NCI-H187 (cell line): ENCODE measurements around the gene PPDPF.
"Not testable (repeated sequence)": the region's sequence is repeated elsewhere in the genome, so short reads cannot be mapped to it uniquely, and the experiment has no call there.

ENCODE experiments used
- DNase-seq, 2 experiments: peaks; one replicate each; lab custom pipeline; 2025; lab: John Stamatoyannopoulos, UW

Gene PPDPF

DNA sequence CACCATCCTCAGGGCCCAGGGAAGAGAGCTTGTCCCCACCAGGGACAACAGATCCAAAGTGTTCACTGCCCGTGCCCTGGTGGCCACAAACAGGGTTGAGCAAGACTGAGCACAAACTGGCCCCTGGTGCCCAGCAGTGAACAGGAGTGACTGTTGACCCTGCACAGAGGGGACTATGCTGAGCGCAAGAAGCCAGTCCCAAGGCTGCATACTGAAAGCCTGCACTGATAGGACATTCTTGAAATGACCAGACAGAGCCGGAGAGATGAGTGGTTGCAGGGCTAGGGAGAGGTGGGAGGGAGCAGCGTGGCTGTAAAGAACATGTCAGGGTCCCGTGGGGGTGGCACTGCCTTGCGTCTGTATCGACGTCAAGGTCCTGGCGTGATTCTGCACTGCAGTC, 30.5 kb downstream of the PPDPF start:
- DNase-seq: no peak

GRCh38 chr20:63552481-63553249, 32.1 kb downstream of the PPDPF start:
- no peak for DNase-seq

DNA sequence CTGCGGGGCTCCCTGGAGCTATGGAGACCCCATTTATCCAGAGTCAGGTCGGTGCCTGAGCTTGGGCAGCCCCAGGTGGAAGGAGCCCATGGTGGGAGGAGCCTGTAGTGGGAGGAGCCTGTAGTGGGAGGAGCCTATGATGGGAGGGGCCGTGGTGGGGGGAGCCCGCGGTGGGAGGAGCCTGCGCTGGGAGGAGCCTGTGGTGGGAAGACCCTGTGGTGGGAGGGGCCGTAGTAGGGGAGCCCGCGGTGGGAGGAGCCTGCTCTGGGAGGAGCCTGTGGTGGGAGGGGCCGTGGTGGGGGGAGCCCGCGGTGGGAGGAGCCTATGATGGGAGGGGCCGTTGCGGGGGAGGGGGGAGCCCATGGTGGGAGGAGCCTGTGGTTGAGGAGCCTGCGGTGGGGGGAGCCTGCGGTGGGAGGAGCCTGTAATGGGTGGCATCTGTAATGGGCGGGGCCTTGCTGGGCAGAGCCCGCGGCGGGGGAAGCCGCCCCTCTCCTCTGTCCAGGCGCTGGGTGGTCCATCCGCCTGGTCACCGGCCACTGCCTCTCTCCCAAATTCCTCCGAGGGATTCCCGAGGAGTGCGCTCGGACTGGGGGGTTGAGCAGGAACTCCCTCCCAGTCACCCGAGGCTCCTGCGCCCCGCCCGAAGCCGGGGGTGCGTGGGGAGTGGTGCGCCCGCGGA, 32.8 kb downstream of the PPDPF start:
- peak; percentile 55 to 75 for DNase-seq

DNA sequence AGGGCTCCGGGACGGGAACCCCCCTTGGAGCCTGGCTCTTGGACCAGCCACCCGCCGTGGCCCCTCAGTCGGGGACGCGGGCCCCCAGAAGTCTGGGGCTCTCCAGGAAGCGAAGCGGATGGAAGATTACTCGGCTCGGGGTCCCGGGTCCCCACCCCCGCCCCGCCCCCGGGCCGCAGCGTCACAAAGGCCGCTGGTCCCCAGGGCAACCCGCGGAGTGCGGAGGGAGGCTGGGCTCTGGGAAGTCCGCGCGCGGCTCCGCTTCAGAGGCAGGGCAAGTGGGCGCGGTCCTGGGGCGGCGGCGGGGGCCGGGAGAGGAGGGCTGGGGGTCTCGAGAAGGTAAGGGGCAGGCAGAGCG, 33.3 kb downstream of the PPDPF start, which contains the start of gene FNDC11:
TSS of gene FNDC11 (plus strand) at position 227 of the 358 bp plus-strand sequence. CDS start 1,505 bp downstream, outside the sequence.
- no peak for DNase-seq

- DNase-seq: no peak
These were observed 34.1 kb downstream of the PPDPF start for GRCh38 chr20:63554361-63555278.

GRCh38 chr20:63555661-63556381, 35.3 kb downstream of the PPDPF start:
- no peak for DNase-seq

GRCh38 chr20:63556873-63557478, 36.4 kb downstream of the PPDPF start:
- no peak for DNase-seq

GRCh38 chr20:63557481-63557891, 36.9 kb downstream of the PPDPF start:
- no peak for DNase-seq

DNA sequence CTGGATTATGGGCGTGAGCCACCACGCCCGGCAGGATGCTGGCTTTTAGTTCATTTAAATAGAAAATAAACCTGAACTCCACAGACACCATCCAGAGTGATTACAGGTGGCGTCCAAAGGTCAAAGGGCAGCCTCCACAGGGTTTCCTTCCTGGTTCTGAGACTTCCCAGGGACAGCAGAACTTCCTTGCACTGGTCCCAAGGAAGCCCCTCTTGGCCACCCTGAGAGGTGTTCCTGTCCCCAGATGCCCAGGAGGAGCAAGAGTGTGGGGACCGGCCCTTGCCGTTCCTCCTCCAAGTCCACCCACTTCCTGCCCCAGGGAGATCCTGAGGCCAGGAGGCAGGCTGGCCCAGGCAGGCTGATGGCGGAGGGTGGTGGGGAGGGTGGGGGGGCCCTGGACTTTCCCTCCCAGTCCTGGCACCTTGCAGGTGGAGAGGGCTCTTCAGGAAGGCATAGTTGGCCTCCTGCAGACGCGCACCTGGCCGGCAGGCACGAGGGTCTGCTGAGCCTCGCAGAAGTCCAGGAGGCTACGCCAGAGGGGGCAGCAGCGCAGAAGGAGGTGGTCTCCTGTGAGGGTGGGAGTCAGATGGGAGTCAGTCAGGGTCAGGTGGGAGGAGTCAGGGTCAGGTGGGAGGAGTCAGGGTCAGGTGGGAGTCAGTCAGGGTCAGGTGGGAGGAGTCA, 38.4 kb downstream of the PPDPF start:
- no peak for DNase-seq

GRCh38 chr20:63559485-63560332, 39.1 kb downstream of the PPDPF start:
- not testable (repeated sequence) for DNase-seq

- no peak for DNase-seq
These were observed 39.8 kb downstream of the PPDPF start for GRCh38 chr20:63560333-63560805.

DNA sequence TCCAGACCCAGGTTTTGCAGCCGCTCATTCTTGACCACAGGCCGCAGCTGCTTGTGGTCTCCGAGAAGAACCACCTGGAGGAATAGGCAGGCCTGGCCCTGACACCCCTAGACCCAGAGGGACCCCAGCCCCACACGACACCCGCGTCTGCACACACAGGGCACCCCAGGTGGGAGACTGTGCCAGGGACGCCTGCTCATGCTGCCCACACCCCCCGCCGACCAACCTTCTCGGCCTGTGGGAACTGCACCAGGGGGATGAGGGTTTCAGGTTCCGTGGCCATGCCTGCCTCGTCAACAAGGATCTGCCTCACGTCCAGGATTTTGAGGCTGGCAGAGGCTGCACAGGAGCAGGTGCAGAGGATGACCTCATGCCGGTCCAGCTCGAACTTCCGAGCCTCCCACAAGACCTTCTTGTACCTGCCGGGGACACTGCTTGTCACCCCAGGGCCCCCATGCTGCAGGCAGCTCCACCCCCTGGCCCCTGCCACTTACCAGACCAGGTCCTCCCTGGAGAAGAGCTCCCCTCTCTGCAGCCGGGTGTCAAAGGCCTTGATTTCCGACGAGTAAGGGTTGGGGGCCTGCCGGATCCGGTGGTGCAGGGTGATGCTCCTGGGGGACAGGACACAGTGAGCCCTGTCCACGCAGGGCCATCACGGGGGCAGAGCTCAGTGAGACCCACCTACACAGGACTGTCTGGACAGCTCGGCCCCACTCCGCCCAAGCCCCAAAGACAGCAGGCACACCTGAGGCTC, 40.5 kb downstream of the PPDPF start:
- no peak for DNase-seq

DNA sequence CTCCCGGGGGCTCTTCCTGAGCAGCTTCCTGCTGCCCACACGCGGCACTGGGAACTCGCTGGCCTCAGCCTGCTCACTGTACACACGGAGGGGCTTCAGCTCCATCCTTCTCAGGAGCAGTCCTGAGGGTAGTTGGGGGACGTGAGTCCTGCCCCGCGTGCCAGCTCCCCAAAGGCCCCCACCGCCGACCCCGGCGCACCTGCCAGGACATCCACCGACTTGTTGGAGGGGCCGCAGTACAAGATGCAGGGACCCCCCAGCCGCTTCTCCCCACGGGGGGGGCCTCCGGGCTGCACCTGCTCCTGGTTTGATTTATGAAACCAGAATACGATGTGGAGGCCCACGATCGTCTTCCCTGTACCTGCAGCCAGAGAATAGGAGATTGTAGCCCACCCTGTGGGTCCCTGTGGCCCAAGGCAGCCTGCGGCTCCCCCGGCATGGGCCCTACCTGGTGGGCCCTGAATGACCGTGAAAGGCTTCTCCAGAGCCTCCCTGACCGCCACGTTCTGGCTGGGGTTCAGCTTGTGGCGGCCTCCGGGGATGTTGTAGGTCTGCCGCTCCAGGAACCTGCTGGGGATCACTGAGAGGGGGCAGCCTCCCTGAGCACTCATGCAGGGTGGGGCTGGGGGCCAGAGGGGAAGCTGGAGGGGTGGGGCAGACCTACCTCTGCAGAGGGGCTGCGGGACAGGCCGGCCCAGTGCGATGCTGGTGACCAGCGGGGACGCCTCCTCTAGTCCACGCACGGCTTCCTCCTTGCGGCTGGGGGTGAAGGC, 41.2 kb downstream of the PPDPF start:
- DNase-seq: no peak

DNA sequence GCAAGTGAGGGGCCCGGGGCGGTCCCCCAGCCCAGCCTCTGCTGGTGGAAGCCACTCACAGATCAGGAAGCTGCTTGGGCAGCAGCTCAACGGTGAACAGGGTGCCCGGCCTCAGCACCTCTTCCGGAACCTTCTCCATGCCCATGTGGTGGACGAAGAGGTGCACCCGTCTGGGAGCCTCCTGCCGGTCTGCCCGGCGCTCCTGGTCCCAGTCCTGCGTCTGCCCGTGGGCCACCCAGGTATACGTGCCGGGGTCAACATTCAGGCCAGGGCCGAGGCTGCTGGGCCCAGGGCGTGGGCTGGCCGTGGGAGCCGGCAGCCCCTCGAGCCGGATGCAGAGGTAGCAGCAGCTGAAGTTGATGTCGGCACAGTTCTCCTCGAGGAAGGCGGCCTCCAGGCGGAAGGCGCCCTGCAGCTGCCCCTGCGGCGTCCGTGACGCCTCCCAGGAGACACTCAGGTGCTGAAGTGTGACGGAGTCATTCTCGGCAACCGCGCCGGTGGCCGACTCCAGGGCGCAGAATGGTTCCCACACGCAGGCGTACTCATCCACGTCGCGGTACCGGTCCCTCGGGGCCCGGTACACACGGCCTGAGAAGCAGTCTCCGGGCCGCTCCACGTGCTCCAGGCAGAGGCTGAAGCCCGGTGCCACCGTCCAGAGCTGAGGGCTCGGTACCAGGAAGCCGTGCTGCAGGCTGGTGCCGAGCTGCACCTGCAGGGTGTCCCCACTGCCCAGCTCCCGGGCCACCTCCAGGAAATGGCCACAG, 42.1 kb downstream of the PPDPF start:
- peak; percentile 45 to 58 for DNase-seq

DNA sequence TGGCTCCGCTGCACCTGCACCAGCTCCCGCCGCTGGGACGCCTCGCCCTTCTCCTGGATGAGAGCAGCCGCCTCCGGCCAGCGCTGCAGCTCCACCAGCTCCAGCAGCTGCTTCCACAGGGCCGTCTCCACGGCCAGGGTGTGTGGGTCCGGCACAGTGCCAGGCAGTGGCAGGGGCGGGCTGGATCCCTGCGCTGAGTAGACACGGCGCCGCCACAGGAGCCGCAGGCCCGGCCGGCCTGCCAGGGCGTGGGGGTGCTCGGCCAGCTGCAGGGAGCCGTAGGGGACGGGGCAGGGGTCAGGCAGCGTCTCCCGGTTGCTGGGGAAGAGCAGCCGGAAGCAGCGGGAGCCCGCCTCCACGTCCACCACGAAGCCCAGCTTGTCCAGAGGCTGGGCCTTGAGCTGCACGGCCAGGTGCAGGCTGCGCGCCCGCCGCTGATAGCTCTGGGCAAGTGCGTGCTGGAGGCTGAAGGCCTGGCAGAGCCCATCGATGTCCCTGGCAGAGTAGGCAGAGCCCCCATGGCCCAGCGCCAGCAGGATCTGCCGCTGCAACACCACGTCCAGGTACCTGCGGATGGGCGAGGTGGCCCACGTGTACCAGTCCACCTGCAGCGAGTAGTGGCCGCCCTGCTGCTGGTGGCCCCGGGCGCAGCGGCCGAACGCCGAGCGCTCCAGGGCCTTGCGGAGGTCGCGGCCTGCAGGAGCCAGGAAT, 42.8 kb downstream of the PPDPF start:
- no peak for DNase-seq

DNA sequence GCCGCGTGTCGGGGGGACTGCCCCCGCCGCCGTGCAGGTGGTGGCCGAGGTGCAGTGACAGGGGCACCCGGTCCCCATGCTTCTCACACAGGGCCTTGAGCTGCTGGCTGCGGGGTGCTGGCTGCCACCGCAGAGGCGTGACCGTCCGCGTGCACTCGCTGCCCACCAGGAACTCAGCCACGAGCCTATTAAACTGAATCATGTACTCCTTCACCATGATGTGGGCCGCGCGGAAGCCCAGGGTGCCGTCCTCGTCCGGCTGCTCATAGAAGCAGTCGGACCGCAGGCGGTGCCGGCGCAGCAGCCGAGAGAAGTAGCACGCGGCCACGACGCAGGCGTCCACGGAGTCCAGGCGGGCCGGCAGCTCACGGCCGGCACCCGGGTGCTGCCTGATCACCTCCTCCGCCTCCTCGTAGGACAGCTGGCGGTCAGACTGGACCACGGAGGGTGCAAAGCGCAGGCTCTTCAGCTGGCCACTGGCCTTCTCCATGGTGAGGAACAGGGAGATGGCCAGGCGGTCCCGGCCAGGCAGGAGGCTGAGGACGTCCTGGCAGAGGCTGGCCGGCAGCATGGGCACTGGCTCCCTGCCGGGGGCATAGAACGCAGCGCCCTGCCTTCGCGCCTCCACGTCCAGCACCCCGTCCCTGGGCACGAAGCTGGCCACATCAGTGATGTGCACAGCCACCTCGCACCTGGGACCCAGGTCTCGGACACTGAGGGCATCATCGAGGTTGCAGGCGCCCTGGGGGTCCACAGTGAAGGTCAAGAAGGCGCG, 43.7 kb downstream of the PPDPF start:
- no peak for DNase-seq
